ENCODE measurements around the gene DAO.

The DAO gene

DNA sequence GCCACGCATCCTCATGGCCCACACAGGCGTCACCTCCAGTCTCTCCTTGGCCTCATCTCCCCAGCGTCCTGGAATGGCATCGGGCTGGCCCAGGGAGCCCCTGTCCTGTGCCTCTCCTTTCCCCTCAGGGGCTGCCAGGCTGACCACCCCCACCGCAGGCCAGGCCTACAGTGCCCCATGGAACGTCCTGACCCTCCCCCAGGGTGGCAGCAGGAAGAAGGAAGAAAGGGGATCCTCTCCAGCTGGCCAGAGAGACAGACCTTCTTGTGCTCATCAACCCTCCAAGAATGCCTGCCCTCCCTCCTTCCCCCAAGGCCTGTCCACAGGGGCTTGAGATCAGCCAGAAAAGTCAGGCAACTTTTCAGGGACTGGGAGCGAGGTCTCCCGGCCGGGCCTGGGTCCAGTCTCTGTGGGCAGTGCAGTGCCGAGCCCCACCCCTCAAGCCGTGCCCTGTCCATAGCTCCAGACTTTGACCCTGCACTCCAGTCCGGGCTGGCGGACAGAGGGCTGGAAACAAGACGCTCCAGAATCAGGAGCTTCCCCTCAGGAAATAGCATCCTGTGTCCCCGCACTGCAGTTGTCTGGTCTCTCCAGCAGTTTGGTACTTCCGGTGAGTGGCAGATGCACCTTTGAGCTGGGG lies at the start of gene DAO:
DAO (plus strand) TSS at position 478 of the 640 bp plus-strand sequence. CDS start 4,915 bp downstream, outside the sequence.
- H3K9ac ChIP-seq (ENCODE audit: low read depth, low read length): no peak within 1 kb of the TSS
- no peaks in the 10 kb centered on the region for H3K9me3 ChIP-seq (ENCODE audit: control insufficient read depth, insufficient read depth, low read length)
- no peaks in the 10 kb centered on the region for H3K36me3 ChIP-seq (ENCODE audit: insufficient read depth, low read length)
- H3K4me1 ChIP-seq (ENCODE audit: insufficient read depth, low read length): peaks cover 5% of the 10 kb centered on the region; the same call in 1 of the 2 replicates

DNA sequence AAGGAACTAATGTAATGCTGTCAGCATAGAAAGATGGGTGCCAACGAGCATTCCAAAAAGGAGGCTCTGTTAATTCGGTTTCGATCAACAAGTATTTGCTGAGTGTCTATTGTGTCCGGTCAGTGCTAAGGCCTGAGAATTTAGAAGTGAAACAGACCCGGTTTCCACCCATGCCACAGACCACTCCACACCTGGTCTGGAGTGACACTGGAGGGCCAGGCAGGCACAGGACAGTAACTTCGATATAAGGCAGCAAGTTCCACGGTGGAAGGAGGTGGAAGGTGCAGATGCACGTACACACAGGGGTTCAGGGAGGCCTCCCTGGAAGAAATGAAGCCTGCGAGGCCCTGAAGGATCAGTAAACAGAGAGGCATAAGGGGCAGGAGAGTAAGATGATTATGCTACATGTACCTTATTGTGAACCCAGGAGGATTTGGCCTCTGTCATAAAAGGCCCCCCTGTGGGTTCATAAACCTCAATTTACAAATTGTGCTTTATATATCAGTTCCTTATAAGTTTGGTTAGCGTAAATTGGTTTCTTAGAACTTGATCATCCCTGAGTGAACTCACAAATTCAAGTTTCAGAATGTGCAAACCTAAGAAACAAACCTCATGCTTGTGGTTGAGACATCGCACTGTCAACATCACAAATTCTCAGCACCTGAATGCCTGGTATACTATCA lies 48.4 kb upstream of the DAO start:
- Histone ChIP-seq H3K4me1 (ENCODE audit: insufficient read depth, low read length) (peaks cover 37% of the 10 kb centered on the region), H3K36me3 (ENCODE audit: insufficient read depth, low read length) (peaks cover 4% of the 10 kb centered on the region), H3K9ac (ENCODE audit: low read depth, low read length) (no peak overlapping the region), H3K9me3 (ENCODE audit: control insufficient read depth, insufficient read depth, low read length) (no peaks in the 10 kb centered on the region)

DNA sequence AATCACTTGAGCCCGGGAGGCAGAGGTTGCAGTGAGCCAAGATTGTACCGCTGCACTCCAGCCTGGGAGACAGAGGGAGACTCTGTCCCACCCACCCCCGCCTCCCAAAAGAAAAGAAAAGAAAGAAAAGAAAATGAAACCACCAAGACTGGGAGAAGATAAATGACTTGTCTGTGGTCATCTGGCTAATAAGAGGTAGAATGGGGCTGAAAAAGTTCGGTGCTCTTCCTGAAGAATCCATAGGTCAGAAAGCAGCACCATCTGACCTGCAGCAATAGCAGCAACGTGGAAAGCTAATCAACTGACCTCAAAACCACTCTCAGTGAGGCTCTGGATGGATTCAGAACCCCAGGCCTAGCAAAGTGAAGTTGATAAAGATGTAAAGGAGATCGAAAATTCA lies 47.7 kb upstream of the DAO start:
- Histone ChIP-seq H3K9me3 (ENCODE audit: control insufficient read depth, insufficient read depth, low read length) (no peaks in the 10 kb centered on the region), H3K36me3 (ENCODE audit: insufficient read depth, low read length) (peaks cover 4% of the 10 kb centered on the region; the same call in 1 of the 2 replicates), H3K9ac (ENCODE audit: low read depth, low read length) (no peak overlapping the region), H3K4me1 (ENCODE audit: insufficient read depth, low read length) (peaks cover 31% of the 10 kb centered on the region; the same call in 1 of the 2 replicates)

DNA sequence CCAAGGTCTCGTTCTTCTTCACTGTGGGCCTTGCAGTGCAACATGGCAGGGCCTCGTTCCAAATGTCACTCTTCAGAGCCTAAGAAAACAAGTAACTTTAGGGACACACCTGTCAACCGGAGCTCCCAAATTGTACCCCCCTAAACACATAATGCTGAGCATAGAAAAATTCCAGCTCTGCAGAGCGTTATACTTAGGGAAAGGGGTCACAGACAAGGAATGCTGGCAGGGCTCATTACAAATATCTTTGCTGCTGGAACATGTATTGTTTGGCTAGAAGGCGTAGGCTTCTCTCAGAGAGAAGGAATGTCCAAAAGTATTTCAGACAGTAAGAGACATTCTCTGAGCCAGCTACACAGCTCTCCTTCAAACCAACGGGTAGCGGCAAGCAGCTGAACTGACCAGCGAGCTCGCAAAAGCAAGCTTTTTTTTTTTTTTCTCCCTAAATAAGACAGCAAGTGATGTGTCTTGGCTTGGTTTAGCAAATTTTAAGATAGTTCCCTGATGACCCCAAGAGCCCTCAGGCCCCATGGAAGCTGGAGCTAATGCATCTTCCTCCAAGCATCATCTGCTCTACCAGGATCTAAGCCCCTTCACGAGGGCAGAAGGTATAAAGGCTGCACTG lies 47.0 kb upstream of the DAO start:
- H3K36me3 ChIP-seq (ENCODE audit: insufficient read depth, low read length): peaks cover 4% of the 10 kb centered on the region; the same call in 1 of the 2 replicates
- H3K9me3 ChIP-seq (ENCODE audit: control insufficient read depth, insufficient read depth, low read length): no peaks in the 10 kb centered on the region
- no peak overlapping the region for H3K9ac ChIP-seq (ENCODE audit: low read depth, low read length)
- peaks cover 30% of the 10 kb centered on the region for H3K4me1 ChIP-seq (ENCODE audit: insufficient read depth, low read length)

DNA sequence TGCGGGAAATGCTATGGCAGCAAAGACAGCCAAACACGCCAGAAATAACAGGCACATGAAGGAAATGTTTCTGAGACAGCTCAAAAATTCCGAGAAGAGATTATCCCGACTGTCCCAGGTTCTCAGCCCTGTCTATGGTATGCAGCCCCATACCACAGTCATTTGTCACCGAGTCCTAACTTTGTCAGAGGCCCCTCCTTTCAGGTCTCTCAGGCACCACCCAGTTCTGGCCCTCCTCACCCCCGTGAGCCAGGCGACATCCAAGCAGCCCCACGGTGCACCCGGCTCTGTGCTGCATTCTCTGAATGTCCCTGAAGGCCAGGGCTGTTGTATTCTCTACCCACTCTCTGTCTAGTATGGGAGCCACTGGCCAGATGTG lies 46.5 kb upstream of the DAO start:
- H3K9me3 ChIP-seq (ENCODE audit: control insufficient read depth, insufficient read depth, low read length): no peaks in the 10 kb centered on the region
- H3K36me3 ChIP-seq (ENCODE audit: insufficient read depth, low read length): peaks cover 4% of the 10 kb centered on the region; the same call in 1 of the 2 replicates
- H3K9ac ChIP-seq (ENCODE audit: low read depth, low read length): no peak overlapping the region
- H3K4me1 ChIP-seq (ENCODE audit: insufficient read depth, low read length): peaks cover 30% of the 10 kb centered on the region

DNA sequence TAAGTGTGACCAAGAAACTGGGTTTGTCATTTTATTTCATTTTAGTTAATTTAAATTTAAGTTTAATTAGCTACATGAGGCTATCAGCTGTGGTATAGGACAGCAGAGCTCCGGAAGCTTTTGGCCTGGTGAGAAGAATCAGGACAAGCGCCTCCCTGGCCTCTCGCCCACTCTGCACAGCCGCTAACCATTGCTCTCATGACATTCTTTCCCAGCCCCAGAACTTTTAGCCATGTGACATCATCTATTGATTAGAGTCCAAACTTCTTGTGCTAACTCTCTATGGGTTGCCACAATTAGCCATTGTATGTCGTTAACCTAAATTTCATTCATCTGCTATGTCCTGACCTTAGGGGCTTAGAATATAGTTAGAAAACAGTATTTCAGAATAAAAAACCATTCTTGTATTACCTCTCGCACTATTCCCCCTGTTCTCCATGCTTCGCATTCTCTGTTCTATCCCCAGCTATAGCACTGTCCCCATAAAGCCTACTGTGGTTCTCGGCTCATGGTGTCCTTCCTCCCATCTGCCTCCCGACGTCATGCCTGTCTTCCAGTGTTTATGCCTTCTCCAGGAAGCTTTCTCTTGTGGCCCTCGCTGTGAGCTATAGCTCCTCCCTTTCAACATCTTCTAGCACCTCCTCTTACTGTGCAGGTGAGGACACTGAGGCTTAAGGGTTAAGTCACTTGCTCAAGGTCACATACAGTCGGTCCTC lies 46.0 kb upstream of the DAO start:
- peaks cover 4% of the 10 kb centered on the region; the same call in 1 of the 2 replicates for H3K36me3 ChIP-seq (ENCODE audit: insufficient read depth, low read length)
- H3K4me1 ChIP-seq (ENCODE audit: insufficient read depth, low read length): peaks cover 35% of the 10 kb centered on the region
- H3K9ac ChIP-seq (ENCODE audit: low read depth, low read length): no peak overlapping the region
- no peaks in the 10 kb centered on the region for H3K9me3 ChIP-seq (ENCODE audit: control insufficient read depth, insufficient read depth, low read length)

DNA sequence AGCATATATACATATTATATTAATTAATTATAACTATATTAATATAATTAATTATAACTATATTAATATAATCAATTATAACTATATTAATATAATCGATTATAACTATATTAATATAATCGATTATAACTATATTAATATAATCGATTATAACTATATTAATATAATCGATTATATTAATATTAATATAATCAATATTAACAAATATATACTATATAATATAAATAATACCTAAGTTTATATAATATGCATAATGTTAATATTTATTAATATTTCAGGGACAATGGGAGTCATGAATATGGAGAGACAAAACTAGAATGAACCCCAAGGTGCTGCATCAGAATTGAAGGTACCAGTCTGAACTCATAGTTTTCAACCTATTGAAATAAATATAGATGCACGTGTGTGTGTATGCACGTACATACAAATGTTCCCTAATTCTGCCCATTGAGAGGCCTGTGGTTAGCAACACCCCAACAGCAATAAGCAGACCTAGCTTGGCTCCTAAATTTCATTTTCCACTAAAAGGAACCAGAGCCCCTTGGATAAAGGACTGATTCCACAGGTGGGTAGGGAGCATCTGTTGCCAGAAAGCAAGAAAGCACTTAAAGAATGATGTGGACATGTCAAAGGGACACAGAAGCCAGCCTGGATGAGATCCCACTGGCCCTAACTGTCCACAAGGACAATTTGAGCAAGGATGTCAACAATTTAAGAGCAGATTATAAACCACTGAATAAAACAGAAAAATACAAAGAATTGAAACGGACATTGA lies 43.8 kb upstream of the DAO start:
- Histone ChIP-seq H3K4me1 (ENCODE audit: insufficient read depth, low read length) (peaks cover 54% of the 10 kb centered on the region), H3K36me3 (ENCODE audit: insufficient read depth, low read length) (peaks cover 3% of the 10 kb centered on the region; the same call in 1 of the 2 replicates), H3K9me3 (ENCODE audit: control insufficient read depth, insufficient read depth, low read length) (no peaks in the 10 kb centered on the region), H3K9ac (ENCODE audit: low read depth, low read length) (no peak overlapping the region)

DNA sequence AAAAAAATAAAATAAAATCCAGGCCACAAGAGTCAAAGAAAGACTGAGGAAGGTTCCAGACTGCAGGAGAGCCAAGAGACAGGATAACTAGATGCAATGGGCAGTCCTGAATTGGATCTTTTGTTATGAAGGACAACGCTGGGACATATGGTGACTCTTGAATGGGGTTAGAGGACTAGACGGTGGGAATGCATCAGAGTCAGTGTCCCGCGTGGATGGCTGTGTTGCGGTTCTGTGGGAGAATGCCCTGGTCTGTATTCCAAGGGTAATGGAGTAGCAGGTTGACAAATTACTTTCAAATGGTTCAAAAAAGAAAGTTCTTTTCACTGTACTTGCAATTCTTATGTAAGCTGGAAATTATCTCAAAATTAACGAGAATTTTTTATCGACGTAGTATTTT lies 42.7 kb upstream of the DAO start:
- H3K9ac ChIP-seq (ENCODE audit: low read depth, low read length): no peak overlapping the region
- H3K9me3 ChIP-seq (ENCODE audit: control insufficient read depth, insufficient read depth, low read length): no peaks in the 10 kb centered on the region
- peaks cover 55% of the 10 kb centered on the region for H3K4me1 ChIP-seq (ENCODE audit: insufficient read depth, low read length)
- no peaks in the 10 kb centered on the region; the same call in none of the 2 replicates for H3K36me3 ChIP-seq (ENCODE audit: insufficient read depth, low read length)

DNA sequence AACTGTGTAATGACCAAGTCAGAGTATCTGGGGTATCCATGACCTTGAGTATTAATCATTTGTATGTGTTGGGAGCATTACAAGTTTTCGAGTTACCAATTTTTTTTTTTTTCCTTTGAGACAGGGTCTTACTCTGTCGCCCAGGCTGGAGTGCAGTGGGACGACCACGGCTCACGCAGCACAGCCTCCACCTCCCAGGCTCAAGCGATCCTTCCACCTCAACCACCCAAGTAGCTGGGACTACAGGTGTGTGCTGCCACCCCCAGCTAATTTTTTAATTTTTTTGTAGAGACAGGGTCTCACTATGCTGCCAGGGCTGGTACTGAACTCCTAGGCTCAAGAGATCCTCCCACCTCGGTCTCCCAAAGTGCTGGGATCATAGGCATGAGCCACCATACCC lies 42.2 kb upstream of the DAO start:
- H3K36me3 ChIP-seq (ENCODE audit: insufficient read depth, low read length): no peaks in the 10 kb centered on the region; the same call in none of the 2 replicates

DNA sequence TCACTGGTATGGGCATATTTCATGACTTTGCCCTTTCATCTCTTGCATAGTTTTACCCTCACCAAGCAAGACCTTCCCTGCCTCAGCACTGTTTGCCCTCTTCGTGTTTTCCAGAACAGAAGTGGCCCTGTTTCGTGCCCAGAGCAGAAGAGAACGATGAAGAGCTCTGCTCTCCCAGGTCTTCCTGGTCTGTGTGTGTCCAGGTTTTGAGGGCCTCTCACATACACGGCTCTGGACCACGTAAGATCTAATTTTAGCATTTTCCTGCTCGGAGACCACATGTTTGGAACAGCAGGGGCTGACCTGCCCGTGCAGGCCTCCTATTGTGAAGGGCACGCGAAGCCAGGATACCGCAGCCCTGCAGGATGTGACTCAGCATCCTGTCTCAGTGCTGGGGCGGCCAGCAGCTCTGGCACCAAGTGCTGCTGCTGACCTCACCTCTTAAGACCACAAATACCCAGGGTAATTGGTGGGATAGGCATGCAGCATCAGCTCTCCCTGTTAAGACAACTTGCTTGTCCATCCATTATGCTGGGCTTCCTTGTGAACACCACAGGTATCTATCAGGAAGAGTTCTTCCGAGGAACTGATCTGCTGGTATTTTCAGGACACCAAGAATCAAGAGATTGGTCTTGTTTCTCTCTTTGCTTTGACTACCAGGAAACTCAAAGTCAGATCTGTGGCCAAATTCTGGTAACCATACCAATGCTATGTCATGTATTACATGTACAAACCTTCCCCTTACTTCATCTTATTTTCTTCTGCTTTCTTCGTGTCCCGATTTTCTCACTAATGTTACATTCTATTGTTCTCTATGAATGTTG lies 41.5 kb upstream of the DAO start:
- Histone ChIP-seq H3K9me3 (ENCODE audit: control insufficient read depth, insufficient read depth, low read length) (no peaks in the 10 kb centered on the region), H3K4me1 (ENCODE audit: insufficient read depth, low read length) (peaks cover 45% of the 10 kb centered on the region), H3K36me3 (ENCODE audit: insufficient read depth, low read length) (no peaks in the 10 kb centered on the region; the same call in none of the 2 replicates), H3K9ac (ENCODE audit: low read depth, low read length) (no peak overlapping the region)

More for the DNA sequence above, 42.2 kb upstream of the DAO start:
- H3K9me3 ChIP-seq (ENCODE audit: control insufficient read depth, insufficient read depth, low read length): no peaks in the 10 kb centered on the region
- H3K9ac ChIP-seq (ENCODE audit: low read depth, low read length): no peak overlapping the region
- H3K4me1 ChIP-seq (ENCODE audit: insufficient read depth, low read length): peaks cover 51% of the 10 kb centered on the region

DNA sequence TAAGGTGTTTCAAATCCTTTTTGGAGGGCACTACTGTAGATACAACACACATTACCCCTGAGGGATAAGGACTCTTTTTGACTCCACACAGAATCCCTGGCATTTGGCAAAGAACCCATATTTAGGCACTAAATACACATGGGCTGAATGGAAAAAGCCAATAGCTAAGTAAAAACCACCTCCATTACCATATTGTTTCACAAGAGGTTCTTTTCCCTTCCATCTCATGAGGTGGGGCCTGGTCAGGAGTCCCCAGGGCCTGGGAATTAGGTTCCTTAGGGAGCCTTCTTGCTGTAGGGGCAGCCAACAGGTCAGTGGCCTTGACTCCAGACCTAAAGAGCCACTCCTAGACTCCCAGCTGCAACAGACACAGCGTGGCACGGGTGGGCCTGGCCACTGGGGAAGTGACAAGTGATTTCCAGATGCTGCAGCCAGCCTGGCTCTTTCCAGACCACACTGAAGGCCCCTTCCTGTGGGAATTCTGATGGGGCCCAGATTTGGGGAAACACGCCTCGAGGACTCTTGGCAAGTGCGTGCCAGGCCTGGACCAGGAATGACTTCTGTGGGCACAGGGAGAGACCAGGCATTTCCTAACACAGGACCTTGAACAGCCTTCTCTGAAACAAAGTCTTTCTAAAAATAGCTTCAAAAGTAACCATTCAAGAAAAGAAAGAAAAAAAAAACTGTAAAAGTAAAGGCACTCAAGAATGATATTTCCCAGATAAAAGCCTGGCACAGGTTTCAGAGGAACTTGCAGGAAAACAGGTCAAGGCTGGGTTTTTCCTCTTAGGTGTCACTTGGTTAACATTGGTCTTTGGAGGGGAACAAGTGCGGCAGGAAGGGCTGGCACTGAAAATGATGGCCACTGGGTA lies 40.6 kb upstream of the DAO start:
- Histone ChIP-seq H3K9me3 (ENCODE audit: control insufficient read depth, insufficient read depth, low read length) (no peaks in the 10 kb centered on the region), H3K4me1 (ENCODE audit: insufficient read depth, low read length) (peaks cover 37% of the 10 kb centered on the region), H3K36me3 (ENCODE audit: insufficient read depth, low read length) (peaks cover 1% of the 10 kb centered on the region), H3K9ac (ENCODE audit: low read depth, low read length) (no peak overlapping the region)

DNA sequence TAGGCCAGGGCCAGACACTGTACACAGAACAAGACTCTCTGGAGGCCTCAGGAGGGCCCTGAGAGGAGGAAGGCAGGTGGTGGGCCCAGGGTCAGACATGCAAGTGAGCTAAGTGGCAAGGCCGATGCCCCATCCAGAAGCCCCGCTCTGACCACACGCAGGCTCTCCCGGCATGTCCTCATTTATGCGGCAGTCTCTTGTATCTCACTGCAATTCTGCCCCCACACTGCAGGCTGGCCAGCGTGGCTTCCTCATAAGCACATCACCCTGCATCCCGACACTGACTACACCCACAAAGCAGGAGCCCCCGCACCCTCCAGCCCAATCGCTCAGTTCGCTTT lies 40.0 kb upstream of the DAO start:
- peaks cover 37% of the 10 kb centered on the region for H3K4me1 ChIP-seq (ENCODE audit: insufficient read depth, low read length)
- H3K9me3 ChIP-seq (ENCODE audit: control insufficient read depth, insufficient read depth, low read length): no peaks in the 10 kb centered on the region
- no peak overlapping the region for H3K9ac ChIP-seq (ENCODE audit: low read depth, low read length)
- peaks cover 2% of the 10 kb centered on the region for H3K36me3 ChIP-seq (ENCODE audit: insufficient read depth, low read length)

Measured in ES-I3 (cell line).